ENCODE results near the gene ANKRD42.

The ANKRD42 gene

DNA sequence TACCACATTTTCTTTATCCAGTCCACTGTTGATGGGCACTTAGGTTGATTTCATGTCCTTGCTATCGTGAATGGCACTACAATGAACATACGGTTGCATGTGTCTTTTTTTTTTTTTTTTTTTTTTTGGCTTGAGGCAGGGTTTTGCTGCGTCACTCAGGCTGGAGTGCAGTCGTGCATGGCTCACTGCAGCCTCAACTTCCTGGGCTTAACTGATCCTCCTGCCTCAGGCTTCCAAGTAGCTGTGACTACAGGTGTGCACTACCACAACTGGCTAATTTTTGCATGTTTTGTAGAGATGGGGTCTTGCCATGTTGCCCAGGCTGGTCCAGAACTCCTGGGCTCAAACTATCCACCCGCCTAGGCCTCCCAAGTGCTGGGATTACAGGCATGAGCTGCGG, 94.1 kb downstream of the ANKRD42 start:
- no peak for DNase-seq (ENCODE audit: low spot score)

DNA sequence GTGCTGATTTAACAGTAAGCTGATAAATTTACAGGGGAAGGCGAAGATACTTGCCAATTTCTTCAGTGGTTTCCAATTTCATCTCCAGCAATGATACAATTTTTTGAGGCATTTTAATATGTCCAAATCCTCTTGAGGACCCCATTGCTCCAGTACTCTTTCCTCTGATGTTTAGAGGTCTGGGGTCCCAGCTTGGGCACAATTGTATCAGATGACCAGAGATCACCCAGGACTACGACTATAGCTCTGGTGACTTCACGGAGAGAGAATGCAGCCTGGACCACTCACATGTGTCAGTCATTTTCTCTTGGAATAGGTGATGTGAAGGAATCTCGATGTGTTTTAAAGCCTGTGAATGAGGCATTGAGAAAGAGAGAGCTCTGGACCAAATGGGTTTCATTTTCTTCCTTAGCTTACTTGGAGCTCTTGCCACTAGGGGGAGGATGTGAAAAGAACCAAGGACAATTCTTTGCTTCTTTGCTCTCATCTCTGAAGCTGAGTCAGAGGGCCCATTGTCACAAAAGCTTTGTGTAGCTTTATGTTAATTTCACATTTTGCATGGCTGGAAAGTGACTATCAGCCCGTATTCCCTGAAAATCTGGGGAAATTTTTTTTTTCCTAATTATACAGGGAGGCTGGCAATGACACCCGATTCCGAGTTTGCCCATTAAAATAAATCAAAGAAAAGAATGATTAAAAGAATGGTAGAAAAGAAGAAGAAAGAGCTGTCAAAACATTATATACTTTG, 99.4 kb downstream of the ANKRD42 start:
- DNase-seq (ENCODE audit: low spot score), result peak; percentile 97

DNA sequence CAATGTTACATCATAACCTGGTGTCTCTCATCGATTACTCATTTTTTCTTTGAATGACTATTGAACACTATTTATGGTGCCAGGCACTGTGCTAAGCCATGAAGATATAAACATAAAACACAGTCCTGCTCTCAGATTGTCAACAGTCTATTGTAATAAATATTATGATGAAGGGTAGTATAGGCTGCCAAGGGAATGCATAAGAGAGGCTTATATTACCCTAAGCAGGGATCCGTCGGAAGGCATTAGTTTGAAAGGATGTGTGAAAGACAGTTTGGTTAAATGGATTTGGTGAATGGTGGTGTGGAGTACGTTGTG, 99.9 kb downstream of the ANKRD42 start:
- peak; percentile 24 for DNase-seq (ENCODE audit: low spot score)

DNA sequence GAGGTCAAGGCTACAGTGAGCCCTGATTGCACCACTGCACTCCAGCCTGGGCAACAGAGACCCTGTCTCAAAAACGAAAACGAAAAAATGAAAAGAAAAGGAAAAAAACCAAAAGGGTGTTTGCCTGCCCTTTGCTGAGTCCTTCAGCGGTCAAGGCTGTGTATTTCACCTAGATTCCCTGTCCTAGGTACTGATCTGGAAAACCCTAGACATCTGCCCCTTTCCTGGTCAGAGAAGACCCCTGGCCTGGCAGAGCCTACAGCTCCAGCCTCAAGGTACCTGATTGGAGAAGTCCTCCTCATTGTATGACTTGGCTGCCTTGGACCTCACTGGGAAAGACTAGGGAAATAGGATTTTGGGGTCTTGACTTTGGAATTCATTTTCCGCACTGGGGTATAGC, 100.7 kb downstream of the ANKRD42 start:
- DNase-seq (ENCODE audit: low spot score), result no peak

All from pons (tissue), 1 donor.